Lung (tissue), 12 donors: ENCODE results near the gene OPN1SW. TPM values are rescaled to one million over a fixed set of nuclear protein-coding genes. Genes with fewer than 3 reads are reported as not detected.

ENCODE experiments used
- ATAC-seq: fragments of 200-7000 bp; cut with Tn5 transposase; one replicate; pipeline ENCODE4 v1.9.1; 2020; ENCODE audit warnings: moderate number of reproducible peaks; ENCODE audit not compliant: insufficient read depth, low FRiP score
- DNase-seq, 3 donors: peaks; one replicate each; pipeline ENCODE4 v3.0.0-alpha.2; 2013 to 2017
- H3K27ac ChIP-seq, 2 donors: one replicate each; pipeline ENCODE4 v1.5.1; 2013; ENCODE audit warnings: mild to moderate bottlenecking in 2 of 2, moderate library complexity in 2 of 2, control low read depth in 1 of 2, inconsistent platforms in 1 of 2, low read depth in 1 of 2, low read length in 1 of 2
- H3K27me3 ChIP-seq, 3 donors: one replicate each; pipeline ENCODE4 v1.5.1; 2013; ENCODE audit warnings: low read length in 2 of 3; ENCODE audit not compliant: control insufficient read depth in 3 of 3, insufficient read depth in 3 of 3
- H3K36me3 ChIP-seq, 4 donors: one replicate each; pipeline ENCODE4 v1.5.1; 2013; ENCODE audit warnings: low read length in 4 of 4, mild to moderate bottlenecking in 1 of 4, moderate library complexity in 1 of 4; ENCODE audit not compliant: control insufficient read depth in 4 of 4, insufficient read depth in 4 of 4
- H3K4me1 ChIP-seq, 5 donors: one replicate each; pipeline ENCODE4 v1.5.1; 2013; ENCODE audit warnings: low read length in 5 of 5, mild to moderate bottlenecking in 2 of 5, moderate library complexity in 1 of 5; ENCODE audit not compliant: control insufficient read depth in 5 of 5, insufficient read depth in 5 of 5
- H3K4me3 ChIP-seq: one replicate; pipeline ENCODE4 v1.5.1; 2013; ENCODE audit warnings: mild to moderate bottlenecking, control low read depth, moderate library complexity
- H3K9ac ChIP-seq, 2 donors: one replicate each; pipeline ENCODE4 v1.5.1; 2013; ENCODE audit warnings: low read length in 2 of 2, control low read depth in 1 of 2; ENCODE audit not compliant: insufficient read depth in 1 of 2
- H3K9me3 ChIP-seq, 4 donors: one replicate each; pipeline ENCODE4 v1.5.1; 2013; ENCODE audit warnings: low read length in 3 of 4, mild to moderate bottlenecking in 1 of 4, moderate library complexity in 1 of 4; ENCODE audit not compliant: control insufficient read depth in 4 of 4, insufficient read depth in 3 of 4
- WGBS, 2 donors: extraction: QIAGEN DNeasy Blood & Tissue Kit; methylation state at CpG; one replicate each; pipeline ENCODE4 v1.1.7; 2013; 5-methylcytosine and 5-hydroxymethylcytosine counted together
- polyA plus RNA-seq, 2 donors: library from polyadenylated mRNA; stranded (reverse); fragments of 200-250 nt; gene quantifications; one replicate each; pipeline ENCODE4 v1.2.1, GENCODE V29; 2013
- total RNA-seq, 2 donors: library from RNA; depleted of rRNA in 1 of 2; stranded (reverse); fragments of >200 nt in 1 of 2; gene quantifications; one replicate each; pipeline ENCODE4 v1.2.1, GENCODE V29; 2014 to 2021
- TF ChIP-seq, protein P1 (sequence below): IDR thresholded peaks from 2 replicates; pipeline ENCODE4 v1.5.1; 2012; ENCODE audit warnings: mild to moderate bottlenecking; ENCODE audit errors: control extremely low read depth, extremely low read depth
- donor health status: control.
- donor health status: control.
- donor health status: Bipolar disorder and iron deficiency.
- donor health status: healthy.
- donor health status: DM: yes; HTN: yes; CAD: no.

Gene OPN1SW
- total and polyA plus RNA-seq, 4 donors: not detected

DNA sequence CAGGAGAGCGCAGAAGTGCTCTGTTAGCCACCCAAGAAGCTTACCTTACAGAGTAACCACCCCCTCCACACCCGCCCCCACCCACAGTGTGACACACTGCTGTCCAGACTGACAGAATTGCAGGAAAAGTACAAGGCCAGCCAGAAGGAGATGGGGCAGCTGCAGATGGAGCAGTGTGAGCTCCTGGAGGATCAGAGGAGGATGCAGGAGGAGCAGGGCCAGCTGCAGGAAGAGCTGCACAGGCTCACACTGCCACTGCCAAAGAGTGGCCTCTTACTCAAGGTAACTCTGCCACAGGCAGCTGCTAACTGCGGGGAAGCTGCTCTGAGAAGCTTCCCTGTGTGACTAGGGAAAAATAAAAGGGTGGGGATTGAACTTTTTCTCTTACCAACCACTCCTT is 33.8 kb upstream of the OPN1SW start:
- H3K9ac ChIP-seq: no peak overlapping the region
- peaks cover 0 to 2% (median 0%) of the 10 kb centered on the region in 4 donors for H3K9me3 ChIP-seq
- peaks cover 0 to 9% (median 4%) of the 10 kb centered on the region in 4 donors for H3K36me3 ChIP-seq
- no peaks in the 10 kb centered on the region for H3K27me3 ChIP-seq
- DNase-seq: no peak
- TF ChIP-seq, protein P1, sequence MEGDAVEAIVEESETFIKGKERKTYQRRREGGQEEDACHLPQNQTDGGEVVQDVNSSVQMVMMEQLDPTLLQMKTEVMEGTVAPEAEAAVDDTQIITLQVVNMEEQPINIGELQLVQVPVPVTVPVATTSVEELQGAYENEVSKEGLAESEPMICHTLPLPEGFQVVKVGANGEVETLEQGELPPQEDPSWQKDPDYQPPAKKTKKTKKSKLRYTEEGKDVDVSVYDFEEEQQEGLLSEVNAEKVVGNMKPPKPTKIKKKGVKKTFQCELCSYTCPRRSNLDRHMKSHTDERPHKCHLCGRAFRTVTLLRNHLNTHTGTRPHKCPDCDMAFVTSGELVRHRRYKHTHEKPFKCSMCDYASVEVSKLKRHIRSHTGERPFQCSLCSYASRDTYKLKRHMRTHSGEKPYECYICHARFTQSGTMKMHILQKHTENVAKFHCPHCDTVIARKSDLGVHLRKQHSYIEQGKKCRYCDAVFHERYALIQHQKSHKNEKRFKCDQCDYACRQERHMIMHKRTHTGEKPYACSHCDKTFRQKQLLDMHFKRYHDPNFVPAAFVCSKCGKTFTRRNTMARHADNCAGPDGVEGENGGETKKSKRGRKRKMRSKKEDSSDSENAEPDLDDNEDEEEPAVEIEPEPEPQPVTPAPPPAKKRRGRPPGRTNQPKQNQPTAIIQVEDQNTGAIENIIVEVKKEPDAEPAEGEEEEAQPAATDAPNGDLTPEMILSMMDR: no peak
- no peak for ATAC-seq
- H3K4me1 ChIP-seq: peaks cover 0 to 3% (median 0%) of the 10 kb centered on the region in 5 donors
- H3K27ac ChIP-seq: no peak overlapping the region
- 86 to 92% methylated on average over 3 of the region's 3 CpGs for WGBS, 2 donors
- no peak overlapping the region for H3K4me3 ChIP-seq

DNA sequence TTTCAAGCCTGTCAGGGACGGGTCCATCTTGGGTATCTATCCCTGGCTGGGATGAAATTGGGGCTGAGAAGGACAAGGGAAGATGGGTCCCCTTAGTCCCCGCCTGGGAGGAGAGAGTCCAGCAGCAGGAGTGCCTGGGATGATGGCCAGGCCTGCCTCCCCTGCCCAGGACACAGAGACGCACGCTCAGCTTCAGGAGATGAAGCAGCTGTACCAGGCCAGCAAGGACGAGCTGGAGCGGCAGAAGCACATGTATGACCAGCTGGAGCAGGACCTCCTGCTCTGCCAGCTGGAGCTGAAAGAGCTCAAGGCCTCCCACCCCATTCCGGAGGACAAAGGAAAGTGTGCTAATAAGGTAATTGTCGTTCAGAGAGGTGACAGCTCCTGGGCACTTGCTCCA is 31.6 kb upstream of the OPN1SW start:
- TF ChIP-seq, protein P1: no peak
- DNase-seq (no peak), ATAC-seq (no peak)
- Histone ChIP-seq H3K4me1 (peaks cover 0 to 2% (median 0%) of the 10 kb centered on the region in 5 donors), H3K9me3 (peaks cover 0 to 2% (median 0%) of the 10 kb centered on the region in 4 donors), H3K27me3 (no peaks in the 10 kb centered on the region), H3K9ac (no peak overlapping the region), H3K27ac (no peak overlapping the region), H3K36me3 (peaks cover 0 to 9% (median 4%) of the 10 kb centered on the region in 4 donors), H3K4me3 (no peak overlapping the region)
- WGBS, 2 donors: 86 to 91% methylated on average over 8 of the region's 8 CpGs

DNA sequence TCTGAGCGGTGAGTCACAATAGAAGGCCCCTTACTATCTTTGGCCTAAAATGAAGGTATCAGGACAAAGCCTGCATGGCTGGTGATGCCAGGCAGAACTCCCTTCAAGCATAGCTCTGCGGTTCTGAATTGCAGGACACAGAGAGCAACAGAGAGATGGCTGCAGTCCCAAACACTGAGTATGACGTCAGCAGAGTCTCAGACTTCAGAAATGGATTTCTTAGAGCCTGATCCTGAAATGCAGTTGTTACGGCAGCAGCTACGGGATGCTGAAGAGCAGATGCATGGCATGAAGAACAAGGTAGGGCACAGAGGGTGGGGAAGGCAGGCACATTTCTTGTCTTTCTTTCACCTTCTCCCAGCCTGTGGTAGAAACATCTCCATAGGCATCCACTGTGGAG is 29.6 kb upstream of the OPN1SW start:
- WGBS, 2 donors: 97% methylated on average over 5 of the region's 5 CpGs
- H3K36me3 ChIP-seq: peaks cover 0 to 11% (median 4%) of the 10 kb centered on the region in 4 donors
- no peak for ATAC-seq

More for the DNA sequence above, 29.6 kb upstream of the OPN1SW start:
- Histone ChIP-seq H3K27ac (no peak overlapping the region), H3K4me1 (no peaks in the 10 kb centered on the region), H3K27me3 (no peaks in the 10 kb centered on the region), H3K9ac (no peak overlapping the region), H3K4me3 (no peak overlapping the region), H3K9me3 (peaks cover 0 to 2% (median 0%) of the 10 kb centered on the region in 4 donors)
- TF ChIP-seq, protein P1: no peak
- no peak for DNase-seq
